ENCODE results near the gene PIP5K1B.

Gene PIP5K1B

GRCh38 chr9:68771376-68771775 is 66.3 kb downstream of the PIP5K1B start:
- no peak overlapping the region for H3K4me3 Mint-ChIP-seq
- no peaks in the 10 kb centered on the region for H3K4me1 Mint-ChIP-seq
- ATAC-seq (replicated peaks; ENCODE audit: extremely low read depth, poor library complexity, severe bottlenecking) (no peak), DNase-seq (ENCODE audit: low spot score in 2 of 2) (no peak)
- H3K27ac Mint-ChIP-seq (ENCODE audit: low read depth), result no peak overlapping the region
- H3K27me3 Mint-ChIP-seq, result peaks cover 24% of the 10 kb centered on the region
- H3K9me3 Mint-ChIP-seq, result no peaks in the 10 kb centered on the region
- no peaks in the 10 kb centered on the region for H3K36me3 Mint-ChIP-seq (ENCODE audit: insufficient read depth)

- no peak overlapping the region for H3K4me3 Mint-ChIP-seq
- H3K27ac Mint-ChIP-seq (ENCODE audit: low read depth), result no peak overlapping the region
- no peak for DNase-seq (ENCODE audit: low spot score in 2 of 2)
- no peaks in the 10 kb centered on the region for H3K36me3 Mint-ChIP-seq (ENCODE audit: insufficient read depth)
- no peak for ATAC-seq (replicated peaks; ENCODE audit: extremely low read depth, poor library complexity, severe bottlenecking)
- H3K9me3 Mint-ChIP-seq, result no peaks in the 10 kb centered on the region
- no peaks in the 10 kb centered on the region for H3K4me1 Mint-ChIP-seq
- H3K27me3 Mint-ChIP-seq, result peaks cover 16% of the 10 kb centered on the region
Observed at GRCh38 chr9:68775003-68775730, 70.1 kb downstream of the PIP5K1B start.

DNA sequence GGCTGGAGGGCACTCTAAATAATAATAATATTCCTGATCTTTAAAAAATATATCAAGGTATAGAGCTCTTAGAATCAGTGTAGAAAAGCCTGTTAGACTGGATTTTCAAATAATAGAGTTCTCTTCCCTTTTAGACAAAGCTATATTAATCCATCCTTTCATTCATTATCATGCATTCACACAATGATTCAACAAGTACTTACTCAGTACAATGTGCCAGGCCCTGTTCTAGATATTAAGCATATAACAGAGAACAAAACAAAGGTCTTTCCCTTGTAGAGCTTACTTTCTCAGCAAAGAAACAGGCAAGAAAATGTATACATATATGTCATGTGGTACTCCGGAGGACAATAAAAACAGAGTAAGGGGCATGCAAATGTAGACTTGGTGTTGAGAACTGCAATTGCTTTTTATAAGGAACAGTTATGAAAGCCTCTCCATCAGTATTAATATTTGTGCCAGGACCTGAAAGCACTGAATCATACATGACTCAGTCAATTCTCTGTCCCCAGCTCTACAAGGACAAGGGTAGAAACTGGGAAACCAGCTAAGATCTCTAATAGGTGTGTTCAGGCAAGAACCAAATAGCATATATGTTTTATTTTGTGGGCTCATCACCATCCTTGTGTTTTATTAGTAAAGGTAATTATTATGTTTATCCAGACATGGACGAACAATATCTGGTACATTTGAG is 72.2 kb downstream of the PIP5K1B start:
- no peak overlapping the region for H3K4me3 Mint-ChIP-seq
- peaks cover 10% of the 10 kb centered on the region for H3K27me3 Mint-ChIP-seq
- ATAC-seq (replicated peaks; ENCODE audit: extremely low read depth, poor library complexity, severe bottlenecking) (no peak), DNase-seq (ENCODE audit: low spot score in 2 of 2) (no peak)
- H3K36me3 Mint-ChIP-seq (ENCODE audit: insufficient read depth), result no peaks in the 10 kb centered on the region
- no peak overlapping the region for H3K27ac Mint-ChIP-seq (ENCODE audit: low read depth)
- H3K9me3 Mint-ChIP-seq, result no peaks in the 10 kb centered on the region
- no peaks in the 10 kb centered on the region for H3K4me1 Mint-ChIP-seq

GRCh38 chr9:68778635-68779034 is 73.6 kb downstream of the PIP5K1B start:
- H3K27me3 Mint-ChIP-seq, result peaks cover 10% of the 10 kb centered on the region
- no peaks in the 10 kb centered on the region for H3K4me1 Mint-ChIP-seq
- H3K9me3 Mint-ChIP-seq, result no peaks in the 10 kb centered on the region
- no peak for DNase-seq (ENCODE audit: low spot score in 2 of 2)
- H3K27ac Mint-ChIP-seq (ENCODE audit: low read depth), result no peak overlapping the region
- H3K36me3 Mint-ChIP-seq (ENCODE audit: insufficient read depth), result no peaks in the 10 kb centered on the region
- no peak overlapping the region for H3K4me3 Mint-ChIP-seq
- ATAC-seq (replicated peaks; ENCODE audit: extremely low read depth, poor library complexity, severe bottlenecking), result no peak

- Mint-ChIP-seq H3K4me1 (no peaks in the 10 kb centered on the region), H3K4me3 (no peak overlapping the region), H3K36me3 (ENCODE audit: insufficient read depth) (no peaks in the 10 kb centered on the region), H3K27ac (ENCODE audit: low read depth) (no peak overlapping the region), H3K27me3 (peaks cover 8% of the 10 kb centered on the region), H3K9me3 (no peaks in the 10 kb centered on the region)
- ATAC-seq (replicated peaks; ENCODE audit: extremely low read depth, poor library complexity, severe bottlenecking) (peak; percentile 89), DNase-seq (ENCODE audit: low spot score in 2 of 2) (peak; percentile 91 to 92)
Observed at GRCh38 chr9:68779558-68780379, 74.7 kb downstream of the PIP5K1B start.

- DNase-seq (ENCODE audit: low spot score in 2 of 2) (no peak), ATAC-seq (replicated peaks; ENCODE audit: extremely low read depth, poor library complexity, severe bottlenecking) (no peak)
- no peaks in the 10 kb centered on the region for H3K36me3 Mint-ChIP-seq (ENCODE audit: insufficient read depth)
- H3K4me3 Mint-ChIP-seq, result no peak overlapping the region
- no peaks in the 10 kb centered on the region for H3K9me3 Mint-ChIP-seq
- no peaks in the 10 kb centered on the region for H3K4me1 Mint-ChIP-seq
- peaks cover 3% of the 10 kb centered on the region for H3K27me3 Mint-ChIP-seq
- no peak overlapping the region for H3K27ac Mint-ChIP-seq (ENCODE audit: low read depth)
Observed at GRCh38 chr9:68780380-68780712, 75.3 kb downstream of the PIP5K1B start.

DNA sequence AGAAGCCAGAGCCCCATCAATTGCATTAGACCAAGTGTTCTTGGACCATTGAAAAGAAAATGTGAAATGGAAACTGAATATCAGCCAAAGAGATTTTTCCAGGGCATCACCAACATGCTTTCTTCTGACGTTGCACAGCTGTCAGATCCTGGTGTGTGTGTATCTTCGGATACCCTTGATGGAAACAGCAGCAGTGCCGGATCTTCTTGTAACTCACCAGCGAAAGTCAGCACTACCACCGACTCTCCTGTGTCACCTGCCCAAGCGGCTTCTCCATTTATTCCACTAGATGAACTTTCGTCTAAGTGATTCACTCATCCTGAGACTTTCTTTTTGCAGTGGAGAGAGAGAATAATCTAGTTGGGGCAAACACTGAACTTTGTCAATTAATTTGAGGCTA is 75.7 kb downstream of the PIP5K1B start:
- H3K9me3 Mint-ChIP-seq, result no peaks in the 10 kb centered on the region
- H3K36me3 Mint-ChIP-seq (ENCODE audit: insufficient read depth), result no peaks in the 10 kb centered on the region
- no peaks in the 10 kb centered on the region for H3K27me3 Mint-ChIP-seq
- DNase-seq (ENCODE audit: low spot score in 2 of 2) (no peak), ATAC-seq (replicated peaks; ENCODE audit: extremely low read depth, poor library complexity, severe bottlenecking) (no peak)
- no peak overlapping the region for H3K4me3 Mint-ChIP-seq
- no peak overlapping the region for H3K27ac Mint-ChIP-seq (ENCODE audit: low read depth)
- peaks cover 3% of the 10 kb centered on the region for H3K4me1 Mint-ChIP-seq

DNA sequence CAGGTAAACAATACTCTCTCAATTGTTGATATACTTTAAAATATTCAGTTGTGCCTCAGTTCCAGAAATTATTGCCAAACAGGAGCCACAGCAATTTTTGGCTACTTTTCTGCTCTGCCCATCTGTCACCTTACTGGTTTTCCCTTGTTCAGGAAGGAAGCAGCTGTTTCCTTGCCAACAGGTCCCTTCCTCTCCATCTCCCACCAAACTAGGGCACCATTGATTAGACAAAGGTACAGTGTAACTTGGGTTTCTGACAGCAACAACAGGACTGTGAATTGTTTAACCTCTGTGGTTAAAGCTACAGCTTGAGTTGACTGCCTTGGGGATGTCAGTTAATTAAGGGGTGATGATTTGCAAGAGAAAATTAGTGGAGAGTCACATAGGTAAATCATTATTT is 76.9 kb downstream of the PIP5K1B start:
- DNase-seq (ENCODE audit: low spot score in 2 of 2) (no peak), ATAC-seq (replicated peaks; ENCODE audit: extremely low read depth, poor library complexity, severe bottlenecking) (no peak)
- no peaks in the 10 kb centered on the region for H3K27me3 Mint-ChIP-seq
- no peaks in the 10 kb centered on the region for H3K9me3 Mint-ChIP-seq
- H3K36me3 Mint-ChIP-seq (ENCODE audit: insufficient read depth), result no peaks in the 10 kb centered on the region
- H3K27ac Mint-ChIP-seq (ENCODE audit: low read depth), result no peak overlapping the region
- peaks cover 6% of the 10 kb centered on the region for H3K4me1 Mint-ChIP-seq
- no peak overlapping the region for H3K4me3 Mint-ChIP-seq

DNA sequence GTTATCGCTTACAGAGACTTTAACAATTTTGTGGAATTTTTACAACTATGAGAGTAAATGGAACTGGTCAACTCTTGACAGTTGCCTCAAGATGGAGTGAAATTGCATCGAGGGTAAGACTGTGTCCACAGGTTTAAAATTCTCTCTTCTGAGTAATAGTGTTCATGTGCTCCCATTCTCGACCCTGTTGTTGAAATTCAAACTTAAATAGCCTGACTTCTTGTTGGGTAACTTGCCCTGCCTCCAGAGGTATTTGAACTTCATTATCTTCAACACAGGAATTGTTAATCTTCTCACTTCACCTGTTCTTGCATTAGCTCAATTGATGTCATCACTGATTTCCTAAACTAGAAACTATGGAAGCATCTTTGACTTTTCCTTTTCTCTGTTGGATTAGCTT is 77.5 kb downstream of the PIP5K1B start:
- no peak for DNase-seq (ENCODE audit: low spot score in 2 of 2)
- no peaks in the 10 kb centered on the region for H3K36me3 Mint-ChIP-seq (ENCODE audit: insufficient read depth)
- no peaks in the 10 kb centered on the region for H3K9me3 Mint-ChIP-seq
- H3K4me1 Mint-ChIP-seq, result peaks cover 6% of the 10 kb centered on the region
- H3K4me3 Mint-ChIP-seq, result no peak overlapping the region
- no peak overlapping the region for H3K27ac Mint-ChIP-seq (ENCODE audit: low read depth)
- H3K27me3 Mint-ChIP-seq, result no peaks in the 10 kb centered on the region
- ATAC-seq (replicated peaks; ENCODE audit: extremely low read depth, poor library complexity, severe bottlenecking), result no peak

DNA sequence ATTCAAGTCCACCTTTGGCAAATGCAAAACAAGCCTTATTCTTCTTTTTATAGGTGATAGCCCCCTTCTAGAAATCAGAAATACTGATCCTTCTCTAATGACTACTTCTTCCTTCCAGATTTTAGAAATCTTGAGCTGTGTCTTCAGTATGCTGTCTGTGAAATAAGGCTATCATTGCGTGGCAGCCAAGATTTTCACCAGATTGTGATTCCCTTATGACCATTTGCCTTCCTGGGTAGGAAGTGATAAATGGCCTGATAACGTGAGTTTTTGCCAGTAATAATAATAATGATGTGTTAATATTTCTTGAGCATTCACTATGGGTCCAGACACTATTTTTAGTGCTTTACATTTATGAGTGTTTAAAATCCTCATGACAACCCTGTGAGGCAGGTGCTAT is 80.9 kb downstream of the PIP5K1B start:
- H3K36me3 Mint-ChIP-seq (ENCODE audit: insufficient read depth), result no peaks in the 10 kb centered on the region
- H3K9me3 Mint-ChIP-seq, result no peaks in the 10 kb centered on the region
- no peak for DNase-seq (ENCODE audit: low spot score in 2 of 2)
- ATAC-seq (replicated peaks; ENCODE audit: extremely low read depth, poor library complexity, severe bottlenecking), result no peak
- H3K27me3 Mint-ChIP-seq, result no peaks in the 10 kb centered on the region
- H3K27ac Mint-ChIP-seq (ENCODE audit: low read depth), result no peak overlapping the region
- peaks cover 6% of the 10 kb centered on the region for H3K4me1 Mint-ChIP-seq
- no peak overlapping the region for H3K4me3 Mint-ChIP-seq

GRCh38 chr9:68791169-68791568 is 86.1 kb downstream of the PIP5K1B start:
- H3K27ac Mint-ChIP-seq (ENCODE audit: low read depth), result no peak overlapping the region
- ATAC-seq (replicated peaks; ENCODE audit: extremely low read depth, poor library complexity, severe bottlenecking), result no peak
- DNase-seq (ENCODE audit: low spot score in 2 of 2), result no peak
- H3K27me3 Mint-ChIP-seq, result no peaks in the 10 kb centered on the region
- H3K4me1 Mint-ChIP-seq, result no peaks in the 10 kb centered on the region
- no peak overlapping the region for H3K4me3 Mint-ChIP-seq
- H3K9me3 Mint-ChIP-seq, result no peaks in the 10 kb centered on the region
- H3K36me3 Mint-ChIP-seq (ENCODE audit: insufficient read depth), result no peaks in the 10 kb centered on the region

- H3K27ac Mint-ChIP-seq (ENCODE audit: low read depth), result no peak overlapping the region
- DNase-seq (ENCODE audit: low spot score in 2 of 2), result no peak
- no peaks in the 10 kb centered on the region for H3K9me3 Mint-ChIP-seq
- ATAC-seq (replicated peaks; ENCODE audit: extremely low read depth, poor library complexity, severe bottlenecking), result no peak
- H3K36me3 Mint-ChIP-seq (ENCODE audit: insufficient read depth), result no peaks in the 10 kb centered on the region
- H3K4me3 Mint-ChIP-seq, result no peak overlapping the region
- H3K4me1 Mint-ChIP-seq, result no peaks in the 10 kb centered on the region
- H3K27me3 Mint-ChIP-seq, result peaks cover 13% of the 10 kb centered on the region
Observed at GRCh38 chr9:68793605-68794343, 88.7 kb downstream of the PIP5K1B start.

Data from central memory CD8-positive, alpha-beta T cell (primary cell).